Fibroblast of skin of abdomen (primary cell): ENCODE results near the gene B3GNT2.
A peak's percentile ranks its signal among the peaks of the same experiment; 100 is the strongest.

Source experiments
- DNase-seq: peaks from one replicate; pipeline ENCODE4 v3.0.0-alpha.2; 2013

The B3GNT2 gene

DNA sequence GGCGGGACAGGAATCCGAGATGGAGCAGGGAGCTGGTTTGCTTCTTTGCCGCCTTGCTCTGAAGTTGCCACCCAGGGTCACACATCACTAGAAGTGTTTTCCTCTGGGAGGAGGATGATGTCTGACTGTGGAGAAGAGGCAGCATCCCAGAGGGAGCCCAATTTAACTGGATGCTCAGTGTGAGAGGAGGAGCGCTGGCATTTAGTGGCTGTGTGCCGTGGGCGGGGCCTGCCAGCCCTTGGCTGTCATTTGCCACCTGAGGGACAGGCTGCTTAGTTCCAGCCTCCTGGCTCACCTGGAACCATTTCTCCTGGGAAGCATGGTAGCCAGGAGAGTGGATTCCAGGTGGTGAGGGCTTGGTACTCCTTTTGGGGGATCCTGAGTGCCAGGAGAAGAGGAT, 9.6 kb downstream of the B3GNT2 start:
- DNase-seq, result no peak

GRCh38 chr2:62206024-62206423, 10.1 kb downstream of the B3GNT2 start:
- no peak for DNase-seq

DNA sequence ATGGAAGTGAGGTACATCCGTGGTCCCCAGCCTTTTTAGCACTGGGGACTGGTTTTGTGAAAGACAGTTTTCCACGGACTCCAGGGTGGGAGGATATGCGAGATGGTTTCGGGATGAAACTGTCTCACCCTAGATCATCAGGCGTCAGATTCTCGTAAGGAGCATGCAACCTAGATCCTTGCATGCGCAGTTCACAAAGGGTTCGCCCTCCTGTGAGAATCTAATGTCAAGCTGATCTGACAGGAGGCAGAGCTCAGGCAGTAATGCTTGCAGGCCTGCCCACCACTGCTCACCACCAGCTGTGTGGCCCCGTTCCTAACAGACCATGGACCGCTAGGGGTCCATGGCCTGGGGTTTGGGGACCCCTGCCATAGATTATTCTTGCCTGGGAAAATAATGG, 11.6 kb downstream of the B3GNT2 start:
- no peak for DNase-seq

- DNase-seq, result no peak
Measured at GRCh38 chr2:62208074-62208757, 12.3 kb downstream of the B3GNT2 start.

- DNase-seq, result no peak
Measured at GRCh38 chr2:62208758-62209114, 12.8 kb downstream of the B3GNT2 start.

DNA sequence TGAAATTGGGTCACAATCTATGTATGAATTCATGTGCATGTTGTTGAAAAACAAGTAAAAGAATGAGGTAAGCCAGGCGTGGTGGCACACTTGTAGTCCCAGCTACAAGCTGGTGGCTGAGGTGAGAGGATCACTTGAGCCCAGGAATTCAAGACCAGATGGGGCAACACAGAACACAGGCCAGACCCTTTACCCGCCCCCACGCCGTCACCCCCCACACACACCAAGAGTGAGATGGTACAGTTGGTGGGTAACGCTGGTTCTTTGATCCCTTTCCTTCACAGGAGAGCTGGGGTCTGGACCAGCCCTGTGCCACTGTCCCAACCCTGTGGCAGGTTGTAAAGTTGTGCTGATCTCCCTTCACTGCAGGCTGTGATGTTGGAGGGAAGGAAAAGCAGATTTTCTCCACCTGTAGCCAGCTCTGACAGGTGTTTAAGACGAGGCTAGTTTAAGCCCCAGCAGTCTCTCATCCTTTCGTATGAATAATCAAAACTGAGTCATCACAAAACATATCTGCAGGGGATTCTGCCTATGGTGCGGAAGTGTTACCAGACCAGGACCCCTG, 13.6 kb downstream of the B3GNT2 start:
- no peak for DNase-seq

DNA sequence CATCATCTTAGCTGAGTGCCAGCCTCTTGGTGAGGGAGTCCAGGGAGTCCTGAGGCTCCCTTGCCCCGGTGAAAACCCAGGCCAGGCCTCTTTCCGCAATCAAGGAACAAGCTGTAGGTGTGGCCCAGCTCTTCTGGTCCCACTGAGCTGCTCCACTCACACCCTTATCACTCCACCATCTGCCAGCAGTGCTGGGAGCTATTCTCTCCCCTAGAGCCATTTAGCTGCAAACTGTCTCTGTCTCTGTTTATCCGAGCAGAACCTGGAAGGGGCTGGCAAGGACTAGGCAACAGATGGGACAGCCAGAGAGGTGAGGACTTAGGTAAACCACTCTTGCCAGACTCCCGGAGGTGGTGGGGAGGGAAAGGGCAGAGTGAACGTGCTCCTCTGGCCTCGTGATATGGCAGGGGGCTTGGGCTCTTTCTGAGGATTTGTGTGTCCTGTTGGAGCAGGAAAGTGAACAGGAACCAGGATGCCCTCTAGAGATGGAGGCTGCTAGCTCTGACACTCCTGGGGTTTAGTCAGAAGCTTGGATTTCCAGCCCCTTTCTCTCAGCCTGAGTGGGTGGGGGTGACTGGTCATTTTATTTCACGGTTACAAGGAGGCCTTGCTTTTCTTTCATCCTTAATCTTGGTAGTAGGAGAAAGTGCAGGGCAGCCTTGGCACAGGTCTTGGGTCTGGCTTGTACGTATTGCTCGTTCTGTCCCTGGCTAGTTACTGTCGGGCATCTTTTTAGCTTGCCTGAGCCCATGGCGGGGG, 19.6 kb downstream of the B3GNT2 start:
- no peak for DNase-seq

- DNase-seq, result no peak
Measured at GRCh38 chr2:62216113-62216512, 20.2 kb downstream of the B3GNT2 start.

DNA sequence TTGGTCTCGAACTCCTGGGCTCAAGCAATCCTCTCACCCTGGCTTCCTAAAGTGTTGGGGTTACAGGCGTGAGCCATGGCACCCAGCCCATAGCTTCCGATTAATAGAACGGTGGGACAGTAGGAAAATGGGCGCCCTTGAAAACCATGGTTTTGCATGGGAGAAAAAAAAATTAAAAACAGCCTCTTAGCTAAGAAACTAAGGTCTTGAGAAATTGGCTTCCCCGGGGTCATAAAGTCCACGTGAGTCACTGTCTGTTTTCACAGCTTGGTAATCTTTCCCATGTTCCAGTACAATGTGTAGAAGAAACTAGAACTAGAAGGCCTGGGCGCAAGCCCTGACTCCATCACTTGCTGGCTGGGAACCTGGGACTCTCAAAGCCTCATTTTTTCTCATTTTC, 20.7 kb downstream of the B3GNT2 start:
- peak; percentile 74 for DNase-seq

DNA sequence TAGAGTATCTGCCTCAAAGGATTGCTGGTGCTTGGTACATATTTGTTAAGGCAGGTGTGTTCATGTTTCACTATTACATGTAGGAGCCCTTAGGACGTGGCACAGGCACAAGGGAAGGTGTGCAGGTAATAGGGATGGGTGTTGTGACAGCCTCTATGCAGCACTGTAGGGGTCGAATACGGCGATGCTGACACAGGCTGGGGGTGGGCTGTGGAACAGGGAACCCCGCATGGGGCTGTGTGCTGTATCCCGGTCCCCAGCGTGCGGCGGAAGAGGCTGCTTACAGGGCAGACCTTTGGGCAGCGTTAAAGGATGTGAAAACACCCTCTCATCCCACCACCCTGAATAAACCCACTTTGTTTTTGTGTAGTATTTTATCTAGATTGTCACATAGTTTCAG, 21.5 kb downstream of the B3GNT2 start:
- DNase-seq, result no peak

DNA sequence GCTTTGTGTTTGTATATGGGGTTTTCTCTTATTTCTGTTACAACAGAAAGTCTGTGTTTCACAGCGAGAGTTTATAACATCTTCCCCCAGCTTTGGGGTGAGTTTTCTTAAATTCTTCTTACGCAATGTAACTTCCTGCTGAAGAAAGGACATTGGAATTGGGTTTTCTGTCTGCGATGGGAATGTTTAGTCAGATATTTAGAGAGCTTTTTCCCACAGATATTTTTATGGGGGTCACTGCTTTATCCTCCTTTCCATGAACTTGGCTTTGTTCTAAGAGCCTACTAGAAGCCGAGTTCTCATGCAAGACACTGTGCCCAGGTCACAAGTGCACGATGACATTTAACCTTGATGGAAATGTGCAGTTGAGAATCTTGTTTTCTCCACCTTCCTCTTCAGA, 22.1 kb downstream of the B3GNT2 start:
- peak; percentile 61 for DNase-seq

- DNase-seq, result no peak
Measured at GRCh38 chr2:62219407-62220159, 23.7 kb downstream of the B3GNT2 start.

DNA sequence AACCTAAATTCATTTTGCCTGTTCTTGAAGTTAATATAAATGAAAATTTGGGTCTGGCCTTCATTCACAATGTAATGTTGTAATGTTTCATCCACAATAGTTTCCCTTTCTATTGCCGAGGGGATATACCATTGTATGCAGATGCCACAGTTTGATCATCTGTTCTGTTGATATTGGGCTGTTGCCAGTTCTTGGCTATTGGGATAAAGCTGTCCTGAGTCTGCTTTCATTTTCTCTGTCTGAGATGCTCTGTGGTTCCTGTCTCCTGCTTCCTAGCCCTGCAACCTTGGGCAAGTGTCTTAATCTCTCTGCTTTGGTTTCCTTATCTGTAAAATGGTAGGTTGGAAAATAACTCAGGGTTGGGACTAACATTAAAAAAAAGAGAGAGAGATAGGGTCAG, 25.2 kb downstream of the B3GNT2 start:
- no peak for DNase-seq

GRCh38 chr2:62222171-62222570, 26.3 kb downstream of the B3GNT2 start:
- no peak for DNase-seq

- DNase-seq, result no peak
Measured at GRCh38 chr2:62222674-62223073, 26.8 kb downstream of the B3GNT2 start.

- no peak for DNase-seq
Measured at GRCh38 chr2:62224976-62225375, 29.1 kb downstream of the B3GNT2 start.

- no peak for DNase-seq
Measured at GRCh38 chr2:62227386-62228075, 31.6 kb downstream of the B3GNT2 start.

DNA sequence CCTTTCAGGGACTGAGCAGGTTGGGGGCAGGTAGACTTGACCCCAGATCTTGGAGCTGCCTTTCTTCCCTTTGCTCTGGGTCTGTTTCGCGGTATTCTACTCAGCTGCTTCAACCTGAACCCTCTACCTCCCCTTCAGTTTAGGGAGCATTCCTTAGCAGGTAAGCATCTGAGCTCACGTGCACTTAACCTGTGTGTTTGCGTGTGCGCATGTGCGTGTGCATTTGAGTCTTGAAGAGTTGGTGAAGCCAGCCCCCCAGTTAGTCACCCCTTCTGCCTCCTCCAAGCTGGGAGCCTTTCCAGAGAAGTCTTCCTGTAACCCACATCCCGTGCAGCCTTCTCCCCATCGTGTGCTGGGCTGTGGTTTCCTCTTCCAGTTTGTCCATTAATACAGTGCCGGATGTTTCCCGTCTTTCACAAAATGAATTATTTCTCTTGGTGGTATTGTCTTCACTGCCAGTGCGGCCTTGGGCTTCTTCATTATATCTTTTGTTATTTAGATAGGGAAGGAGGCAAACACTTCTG, 33.2 kb downstream of the B3GNT2 start:
- no peak for DNase-seq

DNA sequence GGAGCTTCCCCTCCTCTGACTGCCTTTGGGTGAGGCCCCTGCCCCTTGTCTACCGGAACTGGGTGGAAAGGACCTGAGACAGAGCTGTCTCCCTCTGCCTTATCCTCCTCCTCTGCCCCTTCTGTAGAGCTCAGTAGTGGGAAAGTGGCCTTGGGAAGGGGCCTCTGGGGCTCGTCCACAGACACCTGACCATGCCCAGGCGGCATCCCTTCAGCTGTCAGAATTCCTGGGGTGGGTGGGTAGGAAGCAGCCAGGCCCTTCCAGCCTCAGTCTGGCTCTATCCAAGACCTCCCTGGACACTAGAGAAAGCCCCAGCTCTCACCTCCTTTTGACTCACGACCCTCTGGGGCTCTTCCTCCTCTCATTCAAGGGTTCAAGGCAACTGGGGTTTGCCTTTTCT, 35.6 kb downstream of the B3GNT2 start:
- no peak for DNase-seq

DNA sequence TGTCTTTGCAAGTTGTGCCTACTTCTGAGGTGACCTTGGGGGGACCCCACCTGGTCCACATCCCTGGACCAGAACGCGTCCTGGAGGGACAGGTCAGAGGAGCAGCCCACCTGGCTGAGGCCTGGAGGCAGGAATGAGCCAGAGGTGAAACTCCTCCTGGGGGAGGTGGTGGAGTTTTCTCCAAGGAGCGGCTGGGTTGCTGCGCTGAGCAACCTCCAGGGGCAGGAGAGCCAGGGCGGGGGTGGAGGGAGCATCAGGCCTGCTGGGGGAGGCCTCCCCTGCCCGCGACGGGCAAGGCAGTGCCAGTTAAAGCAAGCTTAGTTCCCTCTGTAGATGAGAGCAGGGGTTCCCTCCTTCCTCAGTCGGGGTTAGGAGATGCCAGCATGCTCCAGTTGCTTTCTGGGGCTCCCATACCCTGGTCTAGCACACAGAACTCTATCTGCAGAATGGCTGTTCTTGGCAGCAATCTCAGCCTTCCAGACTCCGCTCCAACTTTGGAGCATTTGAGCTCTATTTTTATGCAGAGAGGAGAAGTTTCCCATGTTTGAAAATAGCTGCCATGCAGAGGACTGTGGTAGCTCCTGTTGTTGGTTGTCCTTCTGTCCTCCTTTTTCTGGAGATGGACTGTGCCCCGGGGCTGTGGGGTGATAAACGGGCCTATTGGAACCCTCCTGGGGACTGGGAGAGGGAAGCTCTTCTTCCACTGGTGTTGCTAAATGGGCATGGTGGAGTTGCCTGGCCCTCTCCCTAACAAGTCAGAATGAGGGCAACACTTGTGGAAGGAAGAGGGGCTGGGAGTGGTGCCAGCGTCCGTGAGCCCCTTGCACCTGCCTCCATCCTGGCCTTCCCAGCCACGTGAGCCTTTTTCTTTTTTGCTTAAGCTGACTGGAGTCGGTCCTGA, 39.1 kb downstream of the B3GNT2 start:
- no peak for DNase-seq

GRCh38 chr2:62236499-62236898, 40.6 kb downstream of the B3GNT2 start:
- DNase-seq, result no peak
